ENCODE results near the gene ADORA1. TPM values are rescaled to one million over a fixed set of nuclear protein-coding genes. Genes with fewer than 3 reads are reported as not detected.

ADORA1 gene
- total RNA-seq, 2 donors from 2014 or later, result not detected

GRCh38 chr1:203152158-203153034 lies 24.9 kb downstream of the ADORA1 start:
- Histone ChIP-seq H3K36me3 (no peaks in the 10 kb centered on the region), H3K9me3 (no peaks in the 10 kb centered on the region), H3K4me3 (no peak overlapping the region), H3K27me3 (replicated peaks; ENCODE audit: insufficient read depth) (no peaks in the 10 kb centered on the region), H3K27ac (no peak overlapping the region), H3K4me1 (ENCODE audit: control insufficient read depth in 1 of 2, low read depth in 2 of 2) (no peaks in the 10 kb centered on the region)
- TF ChIP-seq, protein P1, sequence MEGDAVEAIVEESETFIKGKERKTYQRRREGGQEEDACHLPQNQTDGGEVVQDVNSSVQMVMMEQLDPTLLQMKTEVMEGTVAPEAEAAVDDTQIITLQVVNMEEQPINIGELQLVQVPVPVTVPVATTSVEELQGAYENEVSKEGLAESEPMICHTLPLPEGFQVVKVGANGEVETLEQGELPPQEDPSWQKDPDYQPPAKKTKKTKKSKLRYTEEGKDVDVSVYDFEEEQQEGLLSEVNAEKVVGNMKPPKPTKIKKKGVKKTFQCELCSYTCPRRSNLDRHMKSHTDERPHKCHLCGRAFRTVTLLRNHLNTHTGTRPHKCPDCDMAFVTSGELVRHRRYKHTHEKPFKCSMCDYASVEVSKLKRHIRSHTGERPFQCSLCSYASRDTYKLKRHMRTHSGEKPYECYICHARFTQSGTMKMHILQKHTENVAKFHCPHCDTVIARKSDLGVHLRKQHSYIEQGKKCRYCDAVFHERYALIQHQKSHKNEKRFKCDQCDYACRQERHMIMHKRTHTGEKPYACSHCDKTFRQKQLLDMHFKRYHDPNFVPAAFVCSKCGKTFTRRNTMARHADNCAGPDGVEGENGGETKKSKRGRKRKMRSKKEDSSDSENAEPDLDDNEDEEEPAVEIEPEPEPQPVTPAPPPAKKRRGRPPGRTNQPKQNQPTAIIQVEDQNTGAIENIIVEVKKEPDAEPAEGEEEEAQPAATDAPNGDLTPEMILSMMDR (IDR thresholded peaks at IDR 0.05), result no peak
- ATAC-seq (ENCODE audit: insufficient number of reproducible peaks, low FRiP score, low read depth), result no peak
- DNase-seq (ENCODE audit: low spot score), result no peak

GRCh38 chr1:203153051-203153988 lies 25.8 kb downstream of the ADORA1 start:
- TF ChIP-seq, protein P1 (IDR thresholded peaks at IDR 0.05), result no peak
- H3K27ac ChIP-seq, result no peak overlapping the region
- ATAC-seq (ENCODE audit: insufficient number of reproducible peaks, low FRiP score, low read depth), result no peak

GRCh38 chr1:203153989-203154821 lies 26.7 kb downstream of the ADORA1 start:
- Histone ChIP-seq H3K4me1 (ENCODE audit: control insufficient read depth in 1 of 2, low read depth in 2 of 2) (no peaks in the 10 kb centered on the region), H3K4me3 (no peak overlapping the region), H3K36me3 (no peaks in the 10 kb centered on the region), H3K9me3 (no peaks in the 10 kb centered on the region), H3K27ac (no peak overlapping the region), H3K27me3 (replicated peaks; ENCODE audit: insufficient read depth) (no peaks in the 10 kb centered on the region)
- no peak for ATAC-seq (ENCODE audit: insufficient number of reproducible peaks, low FRiP score, low read depth)
- TF ChIP-seq, protein P1 (IDR thresholded peaks at IDR 0.05), result no peak
- DNase-seq (ENCODE audit: low spot score), result no peak

More at GRCh38 chr1:203153051-203153988, 25.8 kb downstream of the ADORA1 start:
- no peaks in the 10 kb centered on the region for H3K36me3 ChIP-seq
- no peak overlapping the region for H3K4me3 ChIP-seq
- no peaks in the 10 kb centered on the region for H3K27me3 ChIP-seq (replicated peaks; ENCODE audit: insufficient read depth)
- H3K4me1 ChIP-seq (ENCODE audit: control insufficient read depth in 1 of 2, low read depth in 2 of 2), result no peaks in the 10 kb centered on the region
- H3K9me3 ChIP-seq, result no peaks in the 10 kb centered on the region
- DNase-seq (ENCODE audit: low spot score), result no peak

DNA sequence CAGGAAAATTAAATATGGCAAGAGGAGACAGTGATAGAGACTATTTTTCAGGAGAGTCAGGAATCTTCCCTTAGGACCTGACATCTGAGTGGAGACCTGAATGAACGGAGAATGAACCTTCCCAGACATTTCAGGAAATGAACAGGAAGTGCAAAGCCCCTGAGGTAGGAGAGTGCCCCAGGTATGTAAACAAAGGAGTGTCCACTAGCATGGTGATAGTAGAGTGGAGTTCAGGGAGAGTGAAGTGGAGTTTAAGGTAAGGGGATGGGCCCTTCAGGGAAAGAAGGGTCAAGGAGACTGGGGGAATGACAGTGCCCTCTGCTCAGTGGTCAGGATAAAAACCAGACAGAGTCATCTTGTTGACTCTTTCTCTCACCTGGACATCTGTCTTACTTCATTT lies 28.8 kb downstream of the ADORA1 start:
- no peaks in the 10 kb centered on the region for H3K27me3 ChIP-seq (replicated peaks; ENCODE audit: insufficient read depth)
- H3K4me3 ChIP-seq, result no peak overlapping the region
- DNase-seq (ENCODE audit: low spot score) (no peak), ATAC-seq (ENCODE audit: insufficient number of reproducible peaks, low FRiP score, low read depth) (no peak)
- no peaks in the 10 kb centered on the region for H3K9me3 ChIP-seq
- H3K4me1 ChIP-seq (ENCODE audit: control insufficient read depth in 1 of 2, low read depth in 2 of 2), result no peaks in the 10 kb centered on the region
- no peak overlapping the region for H3K27ac ChIP-seq
- TF ChIP-seq, protein P1 (IDR thresholded peaks at IDR 0.05), result no peak
- H3K36me3 ChIP-seq, result no peaks in the 10 kb centered on the region

Measured in thoracic aorta (tissue), 2 donors.